ENCODE measurements around the gene FJX1. TPM values are rescaled to one million over a fixed set of nuclear protein-coding genes. Genes with fewer than 3 reads are reported as not detected.

FJX1 gene
- total RNA-seq, 1 experiment from 2014 or later: not detected

- H3K4me1 ChIP-seq (ENCODE audit: low read length): no peaks in the 10 kb centered on the region
- no peaks in the 10 kb centered on the region for H3K27me3 ChIP-seq (ENCODE audit: low read length)
- H3K79me2 ChIP-seq (ENCODE audit: low read length): no peaks in the 10 kb centered on the region
- no peaks in the 10 kb centered on the region for H3K9me2 ChIP-seq (replicated peaks; ENCODE audit: insufficient read depth, low read length)
- no peaks in the 10 kb centered on the region for H3K36me3 ChIP-seq (ENCODE audit: insufficient read depth, low read length)
- H3K9ac ChIP-seq (ENCODE audit: low read length): no peak overlapping the region
- no peak for DNase-seq
- no peaks in the 10 kb centered on the region for H4K20me1 ChIP-seq (ENCODE audit: insufficient read depth, low read depth, low read length)
- H3K4me2 ChIP-seq (ENCODE audit: low read depth, low read length, poor library complexity, severe bottlenecking): no peak overlapping the region
- H3K27ac ChIP-seq (ENCODE audit: low read length): no peak overlapping the region
- no peaks in the 10 kb centered on the region for H3K9me3 ChIP-seq (ENCODE audit: low read length)
- H2AFZ ChIP-seq (ENCODE audit: low read length): no peak overlapping the region
- H3K4me3 ChIP-seq (ENCODE audit: low read length): no peak overlapping the region
Measured at GRCh38 chr11:35629511-35629910, 11.3 kb downstream of the FJX1 start.

GRCh38 chr11:35629914-35630313 is 11.7 kb downstream of the FJX1 start:
- Histone ChIP-seq H3K27me3 (ENCODE audit: low read length) (no peaks in the 10 kb centered on the region), H3K4me2 (ENCODE audit: low read depth, low read length, poor library complexity, severe bottlenecking) (no peak overlapping the region), H3K9me3 (ENCODE audit: low read length) (no peaks in the 10 kb centered on the region), H4K20me1 (ENCODE audit: insufficient read depth, low read depth, low read length) (no peaks in the 10 kb centered on the region), H3K36me3 (ENCODE audit: insufficient read depth, low read length) (no peaks in the 10 kb centered on the region), H3K9me2 (replicated peaks; ENCODE audit: insufficient read depth, low read length) (no peaks in the 10 kb centered on the region), H2AFZ (ENCODE audit: low read length) (no peak overlapping the region), H3K27ac (ENCODE audit: low read length) (no peak overlapping the region), H3K4me1 (ENCODE audit: low read length) (no peaks in the 10 kb centered on the region), H3K4me3 (ENCODE audit: low read length) (no peak overlapping the region), H3K79me2 (ENCODE audit: low read length) (no peaks in the 10 kb centered on the region), H3K9ac (ENCODE audit: low read length) (no peak overlapping the region)
- DNase-seq: no peak

- H3K9me2 ChIP-seq (replicated peaks; ENCODE audit: insufficient read depth, low read length): no peaks in the 10 kb centered on the region
- no peaks in the 10 kb centered on the region for H3K4me1 ChIP-seq (ENCODE audit: low read length)
- no peak overlapping the region for H3K9ac ChIP-seq (ENCODE audit: low read length)
- DNase-seq: no peak
- no peaks in the 10 kb centered on the region for H3K27me3 ChIP-seq (ENCODE audit: low read length)
- H2AFZ ChIP-seq (ENCODE audit: low read length): no peak overlapping the region
- no peak overlapping the region for H3K4me3 ChIP-seq (ENCODE audit: low read length)
- no peak overlapping the region for H3K27ac ChIP-seq (ENCODE audit: low read length)
- H3K9me3 ChIP-seq (ENCODE audit: low read length): no peaks in the 10 kb centered on the region
- H4K20me1 ChIP-seq (ENCODE audit: insufficient read depth, low read depth, low read length): no peaks in the 10 kb centered on the region
- no peaks in the 10 kb centered on the region for H3K36me3 ChIP-seq (ENCODE audit: insufficient read depth, low read length)
- no peaks in the 10 kb centered on the region for H3K79me2 ChIP-seq (ENCODE audit: low read length)
- H3K4me2 ChIP-seq (ENCODE audit: low read depth, low read length, poor library complexity, severe bottlenecking): no peak overlapping the region
Measured at GRCh38 chr11:35631891-35632290, 13.6 kb downstream of the FJX1 start.

- Histone ChIP-seq H3K4me3 (ENCODE audit: low read length) (no peak overlapping the region), H3K9me3 (ENCODE audit: low read length) (no peaks in the 10 kb centered on the region), H2AFZ (ENCODE audit: low read length) (no peak overlapping the region), H3K4me1 (ENCODE audit: low read length) (no peaks in the 10 kb centered on the region), H3K4me2 (ENCODE audit: low read depth, low read length, poor library complexity, severe bottlenecking) (no peak overlapping the region), H3K79me2 (ENCODE audit: low read length) (no peaks in the 10 kb centered on the region), H3K36me3 (ENCODE audit: insufficient read depth, low read length) (no peaks in the 10 kb centered on the region), H3K27ac (ENCODE audit: low read length) (no peak overlapping the region), H3K27me3 (ENCODE audit: low read length) (no peaks in the 10 kb centered on the region), H3K9ac (ENCODE audit: low read length) (no peak overlapping the region), H3K9me2 (replicated peaks; ENCODE audit: insufficient read depth, low read length) (no peaks in the 10 kb centered on the region), H4K20me1 (ENCODE audit: insufficient read depth, low read depth, low read length) (no peaks in the 10 kb centered on the region)
- no peak for DNase-seq
Measured at GRCh38 chr11:35632301-35632700, 14.0 kb downstream of the FJX1 start.

GRCh38 chr11:35633827-35634423 is 15.7 kb downstream of the FJX1 start:
- no peaks in the 10 kb centered on the region for H3K36me3 ChIP-seq (ENCODE audit: insufficient read depth, low read length)
- no peaks in the 10 kb centered on the region for H3K9me3 ChIP-seq (ENCODE audit: low read length)
- no peak overlapping the region for H3K4me3 ChIP-seq (ENCODE audit: low read length)
- no peak overlapping the region for H3K27ac ChIP-seq (ENCODE audit: low read length)
- H3K4me1 ChIP-seq (ENCODE audit: low read length): no peaks in the 10 kb centered on the region
- H3K27me3 ChIP-seq (ENCODE audit: low read length): no peaks in the 10 kb centered on the region
- H3K9me2 ChIP-seq (replicated peaks; ENCODE audit: insufficient read depth, low read length): no peaks in the 10 kb centered on the region
- no peaks in the 10 kb centered on the region for H4K20me1 ChIP-seq (ENCODE audit: insufficient read depth, low read depth, low read length)
- H3K9ac ChIP-seq (ENCODE audit: low read length): no peak overlapping the region
- no peaks in the 10 kb centered on the region for H3K79me2 ChIP-seq (ENCODE audit: low read length)
- DNase-seq: no peak
- H3K4me2 ChIP-seq (ENCODE audit: low read depth, low read length, poor library complexity, severe bottlenecking): no peak overlapping the region
- no peak overlapping the region for H2AFZ ChIP-seq (ENCODE audit: low read length)

- Histone ChIP-seq H3K4me2 (ENCODE audit: low read depth, low read length, poor library complexity, severe bottlenecking) (no peak overlapping the region), H2AFZ (ENCODE audit: low read length) (no peak overlapping the region), H3K4me3 (ENCODE audit: low read length) (no peak overlapping the region), H3K27ac (ENCODE audit: low read length) (no peak overlapping the region), H3K27me3 (ENCODE audit: low read length) (no peaks in the 10 kb centered on the region), H3K36me3 (ENCODE audit: insufficient read depth, low read length) (no peaks in the 10 kb centered on the region), H3K4me1 (ENCODE audit: low read length) (no peaks in the 10 kb centered on the region), H3K9me3 (ENCODE audit: low read length) (no peaks in the 10 kb centered on the region), H3K79me2 (ENCODE audit: low read length) (no peaks in the 10 kb centered on the region), H3K9ac (ENCODE audit: low read length) (no peak overlapping the region), H3K9me2 (replicated peaks; ENCODE audit: insufficient read depth, low read length) (no peaks in the 10 kb centered on the region), H4K20me1 (ENCODE audit: insufficient read depth, low read depth, low read length) (no peaks in the 10 kb centered on the region)
- no peak for DNase-seq
Measured at GRCh38 chr11:35635933-35636332, 17.7 kb downstream of the FJX1 start.

GRCh38 chr11:35639591-35640179 is 21.4 kb downstream of the FJX1 start:
- no peak overlapping the region for H3K4me3 ChIP-seq (ENCODE audit: low read length)
- no peaks in the 10 kb centered on the region for H3K36me3 ChIP-seq (ENCODE audit: insufficient read depth, low read length)
- H3K27ac ChIP-seq (ENCODE audit: low read length): no peak overlapping the region
- no peaks in the 10 kb centered on the region for H3K79me2 ChIP-seq (ENCODE audit: low read length)
- H3K9ac ChIP-seq (ENCODE audit: low read length): no peak overlapping the region
- no peaks in the 10 kb centered on the region for H3K27me3 ChIP-seq (ENCODE audit: low read length)
- no peaks in the 10 kb centered on the region for H4K20me1 ChIP-seq (ENCODE audit: insufficient read depth, low read depth, low read length)
- no peak overlapping the region for H2AFZ ChIP-seq (ENCODE audit: low read length)
- H3K4me2 ChIP-seq (ENCODE audit: low read depth, low read length, poor library complexity, severe bottlenecking): no peak overlapping the region
- no peaks in the 10 kb centered on the region for H3K4me1 ChIP-seq (ENCODE audit: low read length)
- DNase-seq: no peak
- H3K9me2 ChIP-seq (replicated peaks; ENCODE audit: insufficient read depth, low read length): no peaks in the 10 kb centered on the region
- H3K9me3 ChIP-seq (ENCODE audit: low read length): no peaks in the 10 kb centered on the region

GRCh38 chr11:35641171-35641897 is 23.1 kb downstream of the FJX1 start:
- Histone ChIP-seq H3K36me3 (ENCODE audit: insufficient read depth, low read length) (no peaks in the 10 kb centered on the region), H2AFZ (ENCODE audit: low read length) (no peak overlapping the region), H3K4me1 (ENCODE audit: low read length) (no peaks in the 10 kb centered on the region), H3K9me2 (replicated peaks; ENCODE audit: insufficient read depth, low read length) (no peaks in the 10 kb centered on the region), H3K79me2 (ENCODE audit: low read length) (no peaks in the 10 kb centered on the region), H3K27me3 (ENCODE audit: low read length) (no peaks in the 10 kb centered on the region), H3K9me3 (ENCODE audit: low read length) (no peaks in the 10 kb centered on the region), H4K20me1 (ENCODE audit: insufficient read depth, low read depth, low read length) (no peaks in the 10 kb centered on the region), H3K4me3 (ENCODE audit: low read length) (no peak overlapping the region), H3K27ac (ENCODE audit: low read length) (no peak overlapping the region), H3K4me2 (ENCODE audit: low read depth, low read length, poor library complexity, severe bottlenecking) (no peak overlapping the region), H3K9ac (ENCODE audit: low read length) (no peak overlapping the region)
- no peak for DNase-seq
